Fibroblast of the aortic adventitia (primary cell): ENCODE data around the gene PRKCA. TPM values are rescaled to one million over a fixed set of nuclear protein-coding genes. Genes with fewer than 3 reads are reported as not detected.
A peak's percentile ranks its signal among the peaks of the same experiment; 100 is the strongest.

Source experiments
- DNase-seq: peaks from one replicate; pipeline ENCODE4 v3.0.0-alpha.2; 2010; ENCODE audit warnings: low read depth
- H3K4me3 ChIP-seq: 2 replicates; pipeline ENCODE4 v1.5.1; 2011; ENCODE audit warnings: low read depth, mild to moderate bottlenecking, control low read depth, low read length, moderate library complexity
- total RNA-seq: library from RNA; depleted of rRNA; stranded (reverse); fragments of >200 nt; gene quantifications from 2 replicates; pipeline ENCODE4 v1.2.3, GENCODE V29; 2012; ENCODE audit warnings: low replicate concordance
- TF ChIP-seq, protein P1 (sequence below): IDR thresholded peaks from 2 replicates; pipeline ENCODE4 v1.5.1; 2011; ENCODE audit warnings: mild to moderate bottlenecking, low read length, control low read depth, inconsistent platforms; ENCODE audit not compliant: insufficient read depth

PRKCA gene
- total RNA-seq, 1 donor = 43.7 TPM

DNA sequence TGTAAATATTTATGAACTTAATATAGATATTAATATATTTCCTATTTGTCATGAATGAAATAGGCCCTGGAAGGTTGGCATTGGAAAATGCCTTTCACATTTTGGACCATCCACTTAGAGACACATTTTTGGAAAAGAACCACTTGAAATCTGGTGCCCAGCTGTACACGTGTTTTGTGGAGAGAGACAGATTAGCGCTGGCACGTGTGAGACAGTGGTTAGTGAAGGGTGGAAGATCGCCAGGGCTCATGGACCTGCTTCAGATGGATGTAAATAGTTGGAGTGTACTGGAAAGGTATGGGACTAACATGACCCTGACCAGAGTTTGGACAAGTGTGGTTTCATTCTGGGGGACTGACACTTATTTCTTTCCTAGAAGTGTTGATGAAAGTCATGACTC is 222.9 kb downstream of the PRKCA start:
- no peak for DNase-seq
- H3K4me3 ChIP-seq = no peak overlapping the region
- TF ChIP-seq, protein P1, sequence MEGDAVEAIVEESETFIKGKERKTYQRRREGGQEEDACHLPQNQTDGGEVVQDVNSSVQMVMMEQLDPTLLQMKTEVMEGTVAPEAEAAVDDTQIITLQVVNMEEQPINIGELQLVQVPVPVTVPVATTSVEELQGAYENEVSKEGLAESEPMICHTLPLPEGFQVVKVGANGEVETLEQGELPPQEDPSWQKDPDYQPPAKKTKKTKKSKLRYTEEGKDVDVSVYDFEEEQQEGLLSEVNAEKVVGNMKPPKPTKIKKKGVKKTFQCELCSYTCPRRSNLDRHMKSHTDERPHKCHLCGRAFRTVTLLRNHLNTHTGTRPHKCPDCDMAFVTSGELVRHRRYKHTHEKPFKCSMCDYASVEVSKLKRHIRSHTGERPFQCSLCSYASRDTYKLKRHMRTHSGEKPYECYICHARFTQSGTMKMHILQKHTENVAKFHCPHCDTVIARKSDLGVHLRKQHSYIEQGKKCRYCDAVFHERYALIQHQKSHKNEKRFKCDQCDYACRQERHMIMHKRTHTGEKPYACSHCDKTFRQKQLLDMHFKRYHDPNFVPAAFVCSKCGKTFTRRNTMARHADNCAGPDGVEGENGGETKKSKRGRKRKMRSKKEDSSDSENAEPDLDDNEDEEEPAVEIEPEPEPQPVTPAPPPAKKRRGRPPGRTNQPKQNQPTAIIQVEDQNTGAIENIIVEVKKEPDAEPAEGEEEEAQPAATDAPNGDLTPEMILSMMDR = no peak

DNA sequence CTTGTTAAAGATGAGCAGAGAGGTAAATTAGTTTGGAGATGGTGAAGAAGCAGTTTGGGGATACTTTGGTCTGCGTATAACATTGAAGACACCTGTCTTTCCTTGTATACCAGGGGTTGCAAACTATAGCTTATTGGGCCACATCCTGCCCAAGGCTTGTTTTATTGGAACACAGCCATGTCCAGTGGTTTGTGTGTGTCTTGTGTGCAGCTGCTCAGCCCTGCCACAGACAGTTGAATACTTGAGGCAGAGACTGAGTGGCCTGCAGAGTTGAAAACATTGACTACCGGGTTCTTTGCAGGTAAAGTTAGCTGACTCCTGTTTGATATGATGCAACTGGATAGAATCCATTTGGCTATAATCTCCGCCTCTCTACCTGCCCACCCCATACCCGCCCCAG is 224.4 kb downstream of the PRKCA start:
- H3K4me3 ChIP-seq = no peak overlapping the region
- TF ChIP-seq, protein P1 = no peak
- no peak for DNase-seq

DNA sequence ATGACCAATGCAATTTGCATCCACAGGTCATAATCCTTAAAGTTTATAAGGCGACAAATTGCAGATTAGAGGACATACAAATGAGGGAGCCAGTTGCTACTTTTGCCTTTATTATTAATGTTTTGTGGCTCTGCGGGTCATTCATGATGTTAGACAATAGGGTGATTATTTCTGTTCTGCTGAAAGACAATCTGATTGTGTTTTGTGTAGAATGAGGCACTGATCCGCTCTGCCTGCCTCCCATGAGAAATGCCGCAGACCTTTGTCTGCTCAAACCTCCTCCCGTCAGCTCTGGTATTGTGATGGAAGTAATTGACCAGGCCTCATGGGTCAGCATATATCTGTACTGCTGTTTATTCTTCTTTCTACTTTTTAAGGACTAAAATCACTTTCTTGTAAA is 224.9 kb downstream of the PRKCA start:
- no peak overlapping the region for H3K4me3 ChIP-seq
- TF ChIP-seq, protein P1 = no peak
- DNase-seq = no peak

DNA sequence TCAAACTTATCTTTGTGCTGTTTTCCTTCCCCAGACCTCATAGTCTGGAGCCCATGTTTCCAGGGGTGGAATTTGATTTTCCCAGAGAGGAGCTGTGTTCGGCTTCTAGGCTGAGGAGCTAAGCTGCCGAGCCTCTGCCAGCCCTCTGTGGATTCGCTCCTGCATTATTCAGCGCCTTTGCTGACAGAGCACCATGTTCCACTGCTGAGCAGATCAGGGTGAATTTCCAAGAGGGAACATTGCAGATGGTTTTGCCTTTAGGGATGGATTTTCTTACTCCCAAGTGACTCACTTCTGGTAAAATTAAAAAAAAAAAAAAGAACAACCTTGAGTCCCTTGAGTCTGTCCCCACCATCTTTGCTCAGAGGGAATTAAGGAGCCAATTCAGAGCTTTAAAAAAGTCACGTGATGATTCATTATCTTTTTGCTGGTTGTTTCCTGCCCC is 229.5 kb downstream of the PRKCA start:
- no peak overlapping the region for H3K4me3 ChIP-seq
- DNase-seq = no peak
- TF ChIP-seq, protein P1 = no peak

DNA sequence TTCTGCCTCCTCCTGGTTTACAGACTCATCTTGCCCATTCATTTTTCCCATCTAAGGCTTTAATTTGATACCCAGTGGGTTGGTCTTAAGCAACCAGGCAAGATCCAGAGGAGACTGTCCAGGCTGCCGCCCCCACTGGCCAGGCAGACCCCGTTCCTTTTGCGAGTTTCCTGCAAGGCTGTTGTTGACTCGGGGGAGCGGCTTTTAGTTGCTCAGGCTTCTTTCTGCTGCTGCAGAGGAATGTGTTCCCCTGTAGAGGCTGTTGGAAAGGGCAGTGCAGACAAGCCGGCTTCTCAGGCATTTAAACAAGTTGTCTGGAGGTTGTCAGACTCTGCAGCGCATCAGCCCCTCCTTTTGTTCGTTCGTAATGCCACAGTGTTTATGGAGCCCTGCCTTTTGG is 231.2 kb downstream of the PRKCA start:
- peak; percentile 55 for DNase-seq
- TF ChIP-seq, protein P1 = no peak
- no peak overlapping the region for H3K4me3 ChIP-seq

DNA sequence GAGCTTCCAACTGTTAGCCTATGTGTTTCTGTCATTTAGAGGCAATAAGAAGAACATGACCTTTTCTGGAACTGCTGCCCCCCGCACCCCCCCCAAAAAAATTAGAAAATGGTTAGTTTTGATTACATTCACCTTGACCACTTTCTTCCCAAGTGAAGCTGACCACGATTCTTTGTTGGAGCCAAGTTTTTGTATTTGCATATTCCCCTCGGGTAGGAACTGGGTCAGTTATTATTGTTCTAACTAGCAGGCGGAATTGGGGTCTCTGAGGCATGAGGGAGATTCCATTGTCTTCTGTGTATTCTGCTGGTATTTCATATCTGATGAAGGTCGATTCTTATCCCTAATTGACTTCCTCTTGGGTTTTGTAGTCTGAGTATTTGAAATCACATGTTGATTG is 231.6 kb downstream of the PRKCA start:
- no peak for DNase-seq
- TF ChIP-seq, protein P1 = no peak
- no peak overlapping the region for H3K4me3 ChIP-seq

DNA sequence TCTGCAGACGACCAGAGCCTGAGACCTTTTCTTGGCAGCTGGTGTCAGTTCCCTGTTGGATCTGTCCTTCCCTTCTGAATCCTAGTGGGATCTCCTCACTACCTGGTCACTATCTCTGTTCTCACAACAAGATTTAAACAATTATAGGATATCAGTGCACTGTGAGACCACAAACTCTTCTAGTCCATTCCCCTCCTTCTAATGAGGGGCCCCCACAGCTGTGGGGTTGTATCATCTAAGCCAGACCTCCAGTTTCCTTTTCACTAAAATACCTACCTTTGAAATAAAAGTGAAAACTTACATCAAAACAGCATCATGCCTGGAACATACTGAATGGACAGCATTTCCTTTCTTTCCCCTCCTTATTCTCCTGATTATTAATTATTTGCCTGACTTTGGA is 233.2 kb downstream of the PRKCA start:
- H3K4me3 ChIP-seq = no peak overlapping the region
- no peak for DNase-seq
- TF ChIP-seq, protein P1 = no peak
